LNCaP clone FGC (cell line): ENCODE results near the gene TET2.

Experiments used
- DNase-seq: peaks from one replicate; pipeline ENCODE4 v3.0.0-alpha.2; 2011; ENCODE audit warnings: low read depth
- H3K4me3 ChIP-seq: 2 replicates; pipeline ENCODE4 v1.5.1; 2011; ENCODE audit warnings: mild to moderate bottlenecking, low read depth, low read length, control low read depth
- CTCF ChIP-seq: IDR thresholded peaks from 2 replicates; pipeline ENCODE4 v1.5.1; 2012; ENCODE audit warnings: mild to moderate bottlenecking; ENCODE audit not compliant: control insufficient read depth, insufficient read depth; ENCODE audit errors: extremely low read depth

Gene TET2

GRCh38 chr4:105236916-105237311, 90.2 kb downstream of the TET2 start:
- DNase-seq: peak; percentile 17
- no peak overlapping the region for H3K4me3 ChIP-seq
- TF ChIP-seq CTCF: no peak

DNA sequence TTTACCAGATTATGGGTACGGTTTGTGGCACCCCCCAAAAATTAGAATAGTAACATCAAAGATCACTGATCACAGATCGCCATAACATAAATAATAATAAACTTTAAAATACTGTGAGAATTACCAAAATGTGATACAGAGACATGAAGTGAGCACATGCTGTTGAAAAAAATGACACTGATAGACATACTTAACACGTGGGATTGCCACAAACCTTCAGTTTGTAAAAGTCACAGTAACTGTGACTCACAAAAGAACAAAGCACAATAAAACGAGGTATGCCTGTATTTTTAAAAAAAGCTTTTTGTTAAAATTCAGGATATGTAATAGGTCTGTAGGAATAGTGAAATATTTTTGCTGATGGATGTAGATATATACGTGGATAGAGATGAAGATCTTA, 93.4 kb downstream of the TET2 start:
- TF ChIP-seq CTCF: no peak
- no peak overlapping the region for H3K4me3 ChIP-seq
- no peak for DNase-seq

DNA sequence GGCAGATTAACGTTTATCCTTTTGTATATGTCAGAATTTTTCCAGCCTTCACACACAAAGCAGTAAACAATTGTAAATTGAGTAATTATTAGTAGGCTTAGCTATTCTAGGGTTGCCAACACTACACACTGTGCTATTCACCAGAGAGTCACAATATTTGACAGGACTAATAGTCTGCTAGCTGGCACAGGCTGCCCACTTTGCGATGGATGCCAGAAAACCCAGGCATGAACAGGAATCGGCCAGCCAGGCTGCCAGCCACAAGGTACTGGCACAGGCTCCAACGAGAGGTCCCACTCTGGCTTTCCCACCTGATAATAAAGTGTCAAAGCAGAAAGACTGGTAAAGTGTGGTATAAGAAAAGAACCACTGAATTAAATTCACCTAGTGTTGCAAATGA, 94.8 kb downstream of the TET2 start:
- TF ChIP-seq CTCF: no peak
- no peak overlapping the region for H3K4me3 ChIP-seq
- no peak for DNase-seq

- no peak for TF ChIP-seq CTCF
- H3K4me3 ChIP-seq: no peak overlapping the region
- no peak for DNase-seq
These were observed 96.8 kb downstream of the TET2 start for GRCh38 chr4:105243446-105243845.

GRCh38 chr4:105246712-105247111, 100.0 kb downstream of the TET2 start:
- peak; percentile 2 for DNase-seq
- TF ChIP-seq CTCF: no peak
- no peak overlapping the region for H3K4me3 ChIP-seq

- DNase-seq: no peak
- TF ChIP-seq CTCF: no peak
These were observed 101.9 kb downstream of the TET2 start for GRCh38 chr4:105248613-105249012.

GRCh38 chr4:105257817-105258495, 111.3 kb downstream of the TET2 start:
- no peak for DNase-seq
- peak; percentile 40 for TF ChIP-seq CTCF
- no peak overlapping the region for H3K4me3 ChIP-seq

More at GRCh38 chr4:105248613-105249012, 101.9 kb downstream of the TET2 start:
- H3K4me3 ChIP-seq: no peak overlapping the region
